K562 (cell line): Measurements from ENCODE around the gene ZFX. TPM values are rescaled to one million over a fixed set of nuclear protein-coding genes. Genes with fewer than 3 reads are reported as not detected.

Experiments
- ATAC-seq: fragments of 200-7000 bp; cut with Tn5 transposase; 3 replicates; pipeline ENCODE4 v1.9.1; 2020; ENCODE audit warnings: moderate library complexity
- BruUV-seq: library from RNA; stranded (reverse); fragments of 400-500 nt; replicated peaks from 2 replicates; lab custom pipeline; 2021; lab: Mats Ljungman, UMichigan
- CTCF ChIA-PET: fragments of 300-600 bp; formaldehyde crosslinking; extraction: SDS; loops from one replicate; lab custom pipeline; 2021; ENCODE audit warnings: low intra/inter-chr PET ratio; lab: Yijun Ruan, JAX
- POLR2A ChIA-PET: fragments of 300-600, 350-650 bp; sonication (Branson Sonifier 250); formaldehyde crosslinking; extraction: SDS; loops from one replicate; lab custom pipeline; 2021; ENCODE audit warnings: antibody characterized with exemption, inconsistent platforms; lab: Yijun Ruan, JAX
- DNase-seq, 4 experiments: peaks; one replicate each; pipeline versions ENCODE4 v3.0.0 to v3.0.0-alpha.2; 2011 to 2018; ENCODE audit warnings: low spot score in 3 of 4, mixed read lengths in 3 of 4; ENCODE audit errors: extremely low read depth in 1 of 4
- FAIRE-seq: peaks from 2 replicates; lab custom pipeline; 2011; peaks lifted over from hg19 to GRCh38; lab: Jason Lieb, UNC
- H2AFZ ChIP-seq: 2 replicates; pipeline ENCODE4 v1.6.0; 2011; ENCODE audit warnings: low read depth, low read length, control low read depth, inconsistent platforms
- H3K27ac ChIP-seq: fragments of 200-600 bp; 3 replicates; pipeline ENCODE4 v1.8.0; 2011; ENCODE audit warnings: low read depth, mild to moderate bottlenecking, control low read depth, inconsistent platforms, low read length, moderate library complexity, mixed read lengths; ENCODE audit errors: extremely low read depth
- H3K27me3 ChIP-seq, 2 experiments: fragments of 300-600 bp in 1 of 2; 2 replicates in 1 of 2; 3 replicates in 1 of 2; pipeline versions ENCODE4 v1.6.0 to v1.8.0; 2011; ENCODE audit warnings: inconsistent platforms in 2 of 2, low read length in 2 of 2, mild to moderate bottlenecking in 1 of 2, mixed read lengths in 1 of 2, moderate library complexity in 1 of 2; ENCODE audit not compliant: control insufficient read depth in 2 of 2, insufficient read depth in 2 of 2
- H3K36me3 ChIP-seq: fragments of 300-600 bp; 3 replicates; pipeline ENCODE4 v1.8.0; 2011; ENCODE audit warnings: mild to moderate bottlenecking, low read length, inconsistent platforms; ENCODE audit not compliant: control insufficient read depth, insufficient read depth
- H3K4me1 ChIP-seq, 2 experiments: fragments of 200-600 bp in 1 of 2; replicated peaks in 1 of 2; 2 replicates in 1 of 2; 3 replicates in 1 of 2; pipeline versions ENCODE4 v1.5.1 to v1.8.0; 2011; ENCODE audit warnings: inconsistent platforms in 2 of 2, low read length in 2 of 2, mild to moderate bottlenecking in 1 of 2, mixed read lengths in 1 of 2, moderate library complexity in 1 of 2; ENCODE audit not compliant: control insufficient read depth in 2 of 2, insufficient read depth in 2 of 2
- H3K4me2 ChIP-seq: 2 replicates; pipeline ENCODE4 v1.6.1; 2011; ENCODE audit warnings: low read length, control low read depth, inconsistent platforms, mixed read lengths; ENCODE audit not compliant: insufficient read depth
- H3K4me3 ChIP-seq: fragments of 200-600 bp; sonication (generic), shearing (Covaris generic); 2 replicates; pipeline ENCODE4 v1.5.1; 2016; ENCODE audit warnings: control low read depth, inconsistent platforms
- H3K79me2 ChIP-seq: fragments of 200-600 bp; 3 replicates; pipeline ENCODE4 v1.8.0; 2011; ENCODE audit warnings: low read length, inconsistent platforms; ENCODE audit not compliant: control insufficient read depth, insufficient read depth
- H3K9ac ChIP-seq, 2 experiments: 2 replicates each; pipeline versions ENCODE4 v1.6.0 to v1.6.1; 2011; ENCODE audit warnings: low read depth in 2 of 2, low read length in 2 of 2, control low read depth in 1 of 2, inconsistent platforms in 1 of 2, mild to moderate bottlenecking in 1 of 2, mixed read lengths in 1 of 2; ENCODE audit not compliant: insufficient read depth in 1 of 2
- H3K9me1 ChIP-seq: one replicate; pipeline ENCODE4 v1.6.0; 2011; ENCODE audit warnings: inconsistent platforms, mild to moderate bottlenecking, low read length, moderate library complexity; ENCODE audit not compliant: control insufficient read depth, insufficient read depth
- H3K9me3 ChIP-seq: replicated peaks from 2 replicates; pipeline ENCODE4 v1.5.1; 2011; ENCODE audit warnings: low read depth, low read length, inconsistent platforms; ENCODE audit not compliant: control insufficient read depth, insufficient read depth
- H4K20me1 ChIP-seq: replicated peaks from 2 replicates; pipeline ENCODE4 v1.6.1; 2011; ENCODE audit warnings: low read length, inconsistent platforms, mixed read lengths; ENCODE audit not compliant: control insufficient read depth, insufficient read depth
- CBFA2T3 ChIP-seq: fragments of 450-650 bp; IDR thresholded peaks from 2 replicates; pipeline ENCODE4 v1.6.1; 2017
- EGR1 ChIP-seq: fragments of 450-650 bp; conservative IDR thresholded peaks from 2 replicates; pipeline ENCODE4 v1.6.1; 2017; ENCODE audit warnings: mild to moderate bottlenecking
- ELF2 ChIP-seq: fragments of 250-450 bp; sonication (Bioruptor Pico); IDR thresholded peaks from 2 replicates; pipeline ENCODE4 v1.5.0; 2021; ENCODE audit warnings: mild to moderate bottlenecking
- EP300 ChIP-seq: IDR thresholded peaks from 2 replicates; pipeline ENCODE4 v1.6.1; 2012; ENCODE audit warnings: low read length, improper control_type of control experiment
- HDAC6 ChIP-seq: IDR thresholded peaks from 2 replicates; pipeline ENCODE4 v1.6.1; 2012; ENCODE audit warnings: low read depth, mild to moderate bottlenecking, control low read depth, inconsistent platforms, low read length, moderate library complexity
- HLTF ChIP-seq: fragments of 450-650 bp; IDR thresholded peaks from 2 replicates; pipeline ENCODE4 v1.6.1; 2016
- JUN ChIP-seq, 2 experiments: sonication (generic) in 1 of 2; formaldehyde crosslinking in 1 of 2; IDR thresholded peaks; 2 replicates each; pipeline versions ENCODE4 v1.6.1 to v1.8.0; 2012 to 2022; ENCODE audit warnings: borderline replicate concordance in 2 of 2, mild to moderate bottlenecking in 2 of 2, improper control_type of control experiment in 1 of 2, low read depth in 1 of 2, low read length in 1 of 2, missing genetic modification reagents in 1 of 2
- NBN ChIP-seq: fragments of 450-650 bp; IDR thresholded peaks from 2 replicates; pipeline ENCODE4 v1.6.1; 2016; ENCODE audit warnings: low read depth, mild to moderate bottlenecking
- NFE2 ChIP-seq: IDR thresholded peaks from 2 replicates; pipeline ENCODE4 v1.6.1; 2014; ENCODE audit warnings: antibody characterized with exemption, low read depth
- PHB ChIP-seq: fragments of 250-450 bp; sonication (Bioruptor Pico); IDR thresholded peaks from 2 replicates; pipeline ENCODE4 v1.5.0; 2021
- SMARCC2 ChIP-seq: fragments of 450-650 bp; IDR thresholded peaks from 2 replicates; pipeline ENCODE4 v1.6.1; 2017; ENCODE audit warnings: antibody characterized with exemption, moderate library complexity, mild to moderate bottlenecking, low read depth
- ZEB2 ChIP-seq: fragments of 450-650 bp; IDR thresholded peaks from 2 replicates; pipeline ENCODE4 v1.6.1; 2016
- WGBS: fragments of 100-300 bp; shearing (Covaris generic); methylation state at CpG from one replicate; pipeline ENCODE4 v1.1.6; 2016; ENCODE audit warnings: low coverage, mixed read lengths; ENCODE audit not compliant: insufficient coverage; ENCODE audit errors: missing lambda C conversion rate; 5-methylcytosine and 5-hydroxymethylcytosine counted together
- in situ Hi-C: fragments of 300-500 bp; cut with MboI; formaldehyde crosslinking; loops from 4 replicates; pipeline ENCODE4 v1.15.0; 2018; ENCODE audit warnings: inconsistent platforms, mixed read lengths
- intact Hi-C: fragments of 100-400 bp; cut with micrococcal nuclease; formaldehyde crosslinking; loops from 2 replicates; pipeline ENCODE4 v1.14.2; 2022
- polyA plus RNA-seq, 8 experiments: library from polyadenylated mRNA; depleted of rRNA in 4 of 8; stranded (reverse) in 5 of 8; unstranded in 3 of 8; fragments of >200 nt; fragmentation: Nextera tagmentation in 2 of 8; fragmentation: Illumina TruSeq in 1 of 8; extraction: Ambion mirVana in 2 of 8; extraction: Trizol in 1 of 8; gene quantifications; 2 replicates each; pipeline versions ENCODE4 v1.2.1 to v1.2.3, GENCODE V29; 2011 to 2014; ENCODE audit warnings: inconsistent platforms in 1 of 8, missing spikeins in 1 of 8
- total RNA-seq, 7 experiments: library from RNA; depleted of rRNA in 6 of 7; stranded (reverse); fragments of >200 nt in 6 of 7; fragmentation: Illumina TruSeq in 2 of 7; extraction: Trizol in 2 of 7; gene quantifications; 2 replicates each; pipeline versions ENCODE4 v1.2.1 to v1.2.3, GENCODE V29; 2011 to 2021; ENCODE audit warnings: low replicate concordance in 1 of 7
- TF ChIP-seq, protein P1 (sequence below): fragments of 450-650 bp; IDR thresholded peaks from 2 replicates; pipeline ENCODE4 v1.6.1; 2016
- TF ChIP-seq, protein P2 (sequence below): fragments of 200-800 bp; sonication (Bioruptor generic); IDR thresholded peaks from 2 replicates; pipeline ENCODE4 v1.6.1; 2017; ENCODE audit warnings: missing genetic modification characterization, missing compliant biosample characterization
- TF ChIP-seq, protein P3 (sequence below): IDR thresholded peaks from 2 replicates; pipeline ENCODE4 v1.6.1; 2011; ENCODE audit not compliant: insufficient read length; ENCODE audit errors: extremely low read depth
- TF ChIP-seq, protein P4 (sequence below), 2 experiments: fragments of 450-650 bp; IDR thresholded peaks; 2 replicates each; pipeline ENCODE4 v1.6.1; 2018; ENCODE audit warnings: mild to moderate bottlenecking in 2 of 2, low read depth in 1 of 2; ENCODE audit not compliant: partially characterized antibody in 2 of 2

Gene ZFX
- total and polyA plus RNA-seq, 9 of the 15 experiments (the other 6 are each of a cell fraction or from before 2014, with no cell fraction given), result 5.3 to 25.2 (median 11.4) TPM

DNA sequence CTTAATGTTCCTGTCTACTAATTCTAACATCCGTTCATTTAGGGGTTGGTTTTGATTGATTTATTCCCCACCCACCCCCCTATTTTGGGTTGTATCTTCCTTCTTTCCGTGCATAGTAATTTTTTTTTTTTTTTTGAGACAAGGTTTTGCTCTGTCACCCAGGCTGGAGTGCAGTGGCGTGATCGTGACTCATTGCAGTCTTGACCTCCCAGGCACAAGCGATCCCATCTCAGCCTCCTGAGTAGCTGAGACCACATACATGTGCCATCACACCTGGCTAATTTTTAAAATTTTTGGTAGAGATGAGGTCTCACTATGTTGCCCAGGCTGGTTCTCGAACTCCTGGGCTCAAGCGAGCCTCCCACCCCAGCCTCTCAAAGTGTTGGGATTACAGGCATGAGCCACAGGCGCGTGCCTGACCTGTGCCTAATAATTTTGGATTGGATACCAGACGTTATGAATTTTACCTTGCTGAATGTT is 79.9 kb downstream of the ZFX start:
- Histone ChIP-seq H3K9me3 (0 out of 2 replicates have a peak, but pooled peaks cover 2% of the 10 kb centered on the region), H2AFZ (peak overlapping the region; percentile 76), H3K4me1 (peaks cover 12 to 25% of the 10 kb centered on the region in 2 experiments; a peak in 4 of 5 replicates), H3K4me2 (peak overlapping the region; percentile 38), H4K20me1 (no peaks in the 10 kb centered on the region), H3K9ac (peak overlapping the region; percentile 35 to 50; a peak in 3 of 4 replicates), H3K4me3 (no peak overlapping the region), H3K9me1 (no peaks in the 10 kb centered on the region), H3K36me3 (no peaks in the 10 kb centered on the region), H3K27me3 (no peaks in the 10 kb centered on the region), H3K27ac (peak overlapping the region; percentile 80), H3K79me2 (no peaks in the 10 kb centered on the region)
- ChIA-PET POLR2A (interaction anchor here (0.7 to 1.0 kb wide), 3 partner anchors 14 to 80 kb away, joined by 3 to 4 read pairs (median 4); partner anchors contain the start of gene ZFX), CTCF (no interaction called here)
- peak in 2 of 4 experiments; percentile 13 to 75 for DNase-seq
- intact Hi-C loops, result no loop called here
- FAIRE-seq, result peak; percentile 83
- 24% methylated on average over 7 of the region's 10 CpGs for WGBS
- peak; percentile 94 for ATAC-seq
- in situ Hi-C loops, result no loop called here
- BruUV-seq, result no TSS peak
- TF ChIP-seq JUN (IDR thresholded peaks at IDR 0.05; ENCODE audit: borderline replicate concordance, low read depth, low read length) (peak; percentile 49; the same call in 1 of the 2 replicates), JUN (CRISPR knock-in tag; IDR thresholded peaks at IDR 0.05; ENCODE audit: borderline replicate concordance) (no peak), CBFA2T3 (0 out of 2 replicates have a peak, but pooled peaks have one; percentile 17), HLTF (no peak), NBN (0 out of 2 replicates have a peak, but pooled peaks have one; percentile 24), ZEB2 (peak; percentile 52; the same call in 1 of the 2 replicates), NFE2 (peak; percentile 81), SMARCC2 (0 out of 2 replicates have a peak, but pooled peaks have one; percentile 41), EP300 (peak; percentile 42), EGR1 (0 out of 2 replicates have a peak, but pooled peaks have one; percentile 21), HDAC6 (no peak), ELF2 (CRISPR knock-in tag) (no peak), PHB (CRISPR knock-in tag) (no peak)
- TF ChIP-seq, protein P1, sequence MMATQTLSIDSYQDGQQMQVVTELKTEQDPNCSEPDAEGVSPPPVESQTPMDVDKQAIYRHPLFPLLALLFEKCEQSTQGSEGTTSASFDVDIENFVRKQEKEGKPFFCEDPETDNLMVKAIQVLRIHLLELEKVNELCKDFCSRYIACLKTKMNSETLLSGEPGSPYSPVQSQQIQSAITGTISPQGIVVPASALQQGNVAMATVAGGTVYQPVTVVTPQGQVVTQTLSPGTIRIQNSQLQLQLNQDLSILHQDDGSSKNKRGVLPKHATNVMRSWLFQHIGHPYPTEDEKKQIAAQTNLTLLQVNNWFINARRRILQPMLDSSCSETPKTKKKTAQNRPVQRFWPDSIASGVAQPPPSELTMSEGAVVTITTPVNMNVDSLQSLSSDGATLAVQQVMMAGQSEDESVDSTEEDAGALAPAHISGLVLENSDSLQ, result peak; percentile 54; the same call in 1 of the 2 replicates
- TF ChIP-seq, protein P2, sequence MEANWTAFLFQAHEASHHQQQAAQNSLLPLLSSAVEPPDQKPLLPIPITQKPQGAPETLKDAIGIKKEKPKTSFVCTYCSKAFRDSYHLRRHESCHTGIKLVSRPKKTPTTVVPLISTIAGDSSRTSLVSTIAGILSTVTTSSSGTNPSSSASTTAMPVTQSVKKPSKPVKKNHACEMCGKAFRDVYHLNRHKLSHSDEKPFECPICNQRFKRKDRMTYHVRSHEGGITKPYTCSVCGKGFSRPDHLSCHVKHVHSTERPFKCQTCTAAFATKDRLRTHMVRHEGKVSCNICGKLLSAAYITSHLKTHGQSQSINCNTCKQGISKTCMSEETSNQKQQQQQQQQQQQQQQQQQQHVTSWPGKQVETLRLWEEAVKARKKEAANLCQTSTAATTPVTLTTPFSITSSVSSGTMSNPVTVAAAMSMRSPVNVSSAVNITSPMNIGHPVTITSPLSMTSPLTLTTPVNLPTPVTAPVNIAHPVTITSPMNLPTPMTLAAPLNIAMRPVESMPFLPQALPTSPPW (CRISPR knock-in tag), result peak; percentile 62
- TF ChIP-seq, protein P3, sequence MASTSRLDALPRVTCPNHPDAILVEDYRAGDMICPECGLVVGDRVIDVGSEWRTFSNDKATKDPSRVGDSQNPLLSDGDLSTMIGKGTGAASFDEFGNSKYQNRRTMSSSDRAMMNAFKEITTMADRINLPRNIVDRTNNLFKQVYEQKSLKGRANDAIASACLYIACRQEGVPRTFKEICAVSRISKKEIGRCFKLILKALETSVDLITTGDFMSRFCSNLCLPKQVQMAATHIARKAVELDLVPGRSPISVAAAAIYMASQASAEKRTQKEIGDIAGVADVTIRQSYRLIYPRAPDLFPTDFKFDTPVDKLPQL, result no peak
- TF ChIP-seq, protein P4, sequence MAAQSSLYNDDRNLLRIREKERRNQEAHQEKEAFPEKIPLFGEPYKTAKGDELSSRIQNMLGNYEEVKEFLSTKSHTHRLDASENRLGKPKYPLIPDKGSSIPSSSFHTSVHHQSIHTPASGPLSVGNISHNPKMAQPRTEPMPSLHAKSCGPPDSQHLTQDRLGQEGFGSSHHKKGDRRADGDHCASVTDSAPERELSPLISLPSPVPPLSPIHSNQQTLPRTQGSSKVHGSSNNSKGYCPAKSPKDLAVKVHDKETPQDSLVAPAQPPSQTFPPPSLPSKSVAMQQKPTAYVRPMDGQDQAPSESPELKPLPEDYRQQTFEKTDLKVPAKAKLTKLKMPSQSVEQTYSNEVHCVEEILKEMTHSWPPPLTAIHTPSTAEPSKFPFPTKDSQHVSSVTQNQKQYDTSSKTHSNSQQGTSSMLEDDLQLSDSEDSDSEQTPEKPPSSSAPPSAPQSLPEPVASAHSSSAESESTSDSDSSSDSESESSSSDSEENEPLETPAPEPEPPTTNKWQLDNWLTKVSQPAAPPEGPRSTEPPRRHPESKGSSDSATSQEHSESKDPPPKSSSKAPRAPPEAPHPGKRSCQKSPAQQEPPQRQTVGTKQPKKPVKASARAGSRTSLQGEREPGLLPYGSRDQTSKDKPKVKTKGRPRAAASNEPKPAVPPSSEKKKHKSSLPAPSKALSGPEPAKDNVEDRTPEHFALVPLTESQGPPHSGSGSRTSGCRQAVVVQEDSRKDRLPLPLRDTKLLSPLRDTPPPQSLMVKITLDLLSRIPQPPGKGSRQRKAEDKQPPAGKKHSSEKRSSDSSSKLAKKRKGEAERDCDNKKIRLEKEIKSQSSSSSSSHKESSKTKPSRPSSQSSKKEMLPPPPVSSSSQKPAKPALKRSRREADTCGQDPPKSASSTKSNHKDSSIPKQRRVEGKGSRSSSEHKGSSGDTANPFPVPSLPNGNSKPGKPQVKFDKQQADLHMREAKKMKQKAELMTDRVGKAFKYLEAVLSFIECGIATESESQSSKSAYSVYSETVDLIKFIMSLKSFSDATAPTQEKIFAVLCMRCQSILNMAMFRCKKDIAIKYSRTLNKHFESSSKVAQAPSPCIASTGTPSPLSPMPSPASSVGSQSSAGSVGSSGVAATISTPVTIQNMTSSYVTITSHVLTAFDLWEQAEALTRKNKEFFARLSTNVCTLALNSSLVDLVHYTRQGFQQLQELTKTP (IDR thresholded peaks at IDR 0.05; ENCODE audit: low read depth in 1 of 2, partially characterized antibody in 2 of 2), result peak in 1 of 2 experiments; percentile 40
